GDM1 (cell line): ENCODE measurements around the gene SAP30L.

Experiments used
- DNase-seq: peaks from one replicate; lab custom pipeline; 2025; lab: John Stamatoyannopoulos, UW

The SAP30L gene

GRCh38 chr5:154421868-154422267 is 23.9 kb upstream of the SAP30L start:
- peak; percentile 29 for DNase-seq

GRCh38 chr5:154422298-154422697 is 23.5 kb upstream of the SAP30L start:
- DNase-seq, result no peak

GRCh38 chr5:154428208-154428607 is 17.6 kb upstream of the SAP30L start:
- DNase-seq, result no peak

- no peak for DNase-seq
Observed at GRCh38 chr5:154429341-154429740, 16.5 kb upstream of the SAP30L start.

GRCh38 chr5:154430466-154430865 is 15.3 kb upstream of the SAP30L start:
- DNase-seq, result no peak

GRCh38 chr5:154430961-154431630 is 14.7 kb upstream of the SAP30L start:
- no peak for DNase-seq

GRCh38 chr5:154435226-154435625 is 10.6 kb upstream of the SAP30L start:
- DNase-seq, result no peak

GRCh38 chr5:154437281-154437965 is 8.4 kb upstream of the SAP30L start:
- DNase-seq, result no peak

GRCh38 chr5:154440540-154440939 is 5.3 kb upstream of the SAP30L start:
- no peak for DNase-seq

GRCh38 chr5:154442801-154443200 is 3.0 kb upstream of the SAP30L start:
- no peak for DNase-seq

- DNase-seq, result no peak
Observed at GRCh38 chr5:154444556-154445421, 1.0 kb upstream of the SAP30L start.

- DNase-seq, result no peak
Observed at GRCh38 chr5:154446195-154447088, 645 bp downstream of the SAP30L start.

- DNase-seq, result no peak
Observed at GRCh38 chr5:154447089-154447725, 1.4 kb downstream of the SAP30L start.

GRCh38 chr5:154449786-154450185 is 4.0 kb downstream of the SAP30L start:
- DNase-seq, result no peak

- DNase-seq, result no peak
Observed at GRCh38 chr5:154451957-154452356, 6.2 kb downstream of the SAP30L start.

- DNase-seq, result no peak
Observed at GRCh38 chr5:154455585-154455984, 9.8 kb downstream of the SAP30L start.

- no peak for DNase-seq
Observed at GRCh38 chr5:154456540-154456939, 10.7 kb downstream of the SAP30L start.

GRCh38 chr5:154459015-154459414 is 13.2 kb downstream of the SAP30L start:
- no peak for DNase-seq

- DNase-seq, result no peak
Observed at GRCh38 chr5:154460172-154460571, 14.4 kb downstream of the SAP30L start.

- DNase-seq, result no peak
Observed at GRCh38 chr5:154461531-154461930, 15.7 kb downstream of the SAP30L start.

GRCh38 chr5:154464438-154464837 is 18.6 kb downstream of the SAP30L start:
- no peak for DNase-seq
